SU-DHL-6 (cell line): ENCODE data around the gene PPM1H.

Experiments
- EZH2phosphoT487 ChIP-seq: fragments of 200-600 bp; sonication (generic), shearing (Covaris generic); conservative IDR thresholded peaks from 2 replicates; pipeline ENCODE4 v1.6.1; 2018; ENCODE audit warnings: mild to moderate bottlenecking, antibody characterized with exemption, low read length, moderate library complexity, mixed read lengths
- TF ChIP-seq, protein P1 (sequence below): fragments of 200-600 bp; sonication (generic); IDR thresholded peaks from one replicate; pipeline ENCODE4 v1.5.1; 2017; ENCODE audit warnings: antibody characterized with exemption, mild to moderate bottlenecking, low read length, moderate library complexity; ENCODE audit not compliant: insufficient read depth, poor library complexity, severe bottlenecking

DNA sequence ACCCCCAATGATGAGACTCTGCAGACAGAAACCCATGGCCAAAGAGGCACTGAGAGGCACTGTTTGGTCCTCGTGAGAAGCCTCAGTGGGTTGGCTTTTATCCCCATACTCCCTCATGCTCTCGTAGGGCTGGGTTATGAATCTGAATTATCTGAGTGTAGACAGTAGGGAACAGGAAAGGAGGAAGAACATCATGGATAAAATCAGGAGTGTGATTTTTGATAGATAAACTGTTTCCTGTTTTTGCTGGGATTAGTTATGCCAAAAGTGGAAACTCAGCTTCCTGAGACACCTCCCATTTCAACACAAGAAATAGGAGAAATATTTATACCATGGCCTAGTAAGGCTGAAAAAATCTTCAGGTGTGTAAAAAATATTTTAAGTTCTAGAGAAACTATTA lies 177.9 kb downstream of the PPM1H start:
- TF ChIP-seq, protein P1, sequence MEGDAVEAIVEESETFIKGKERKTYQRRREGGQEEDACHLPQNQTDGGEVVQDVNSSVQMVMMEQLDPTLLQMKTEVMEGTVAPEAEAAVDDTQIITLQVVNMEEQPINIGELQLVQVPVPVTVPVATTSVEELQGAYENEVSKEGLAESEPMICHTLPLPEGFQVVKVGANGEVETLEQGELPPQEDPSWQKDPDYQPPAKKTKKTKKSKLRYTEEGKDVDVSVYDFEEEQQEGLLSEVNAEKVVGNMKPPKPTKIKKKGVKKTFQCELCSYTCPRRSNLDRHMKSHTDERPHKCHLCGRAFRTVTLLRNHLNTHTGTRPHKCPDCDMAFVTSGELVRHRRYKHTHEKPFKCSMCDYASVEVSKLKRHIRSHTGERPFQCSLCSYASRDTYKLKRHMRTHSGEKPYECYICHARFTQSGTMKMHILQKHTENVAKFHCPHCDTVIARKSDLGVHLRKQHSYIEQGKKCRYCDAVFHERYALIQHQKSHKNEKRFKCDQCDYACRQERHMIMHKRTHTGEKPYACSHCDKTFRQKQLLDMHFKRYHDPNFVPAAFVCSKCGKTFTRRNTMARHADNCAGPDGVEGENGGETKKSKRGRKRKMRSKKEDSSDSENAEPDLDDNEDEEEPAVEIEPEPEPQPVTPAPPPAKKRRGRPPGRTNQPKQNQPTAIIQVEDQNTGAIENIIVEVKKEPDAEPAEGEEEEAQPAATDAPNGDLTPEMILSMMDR = no peak
- no peak for TF ChIP-seq EZH2phosphoT487
